ENCODE measurements around the gene TMEM212. TPM values are rescaled to one million over a fixed set of nuclear protein-coding genes. Genes with fewer than 3 reads are reported as not detected.

Gene TMEM212
- total and polyA plus RNA-seq, 2 of the 13 experiments (the other 11 are each of a cell fraction or from before 2014, with no cell fraction given): not detected

GRCh38 chr3:171895291-171895690 is 52.1 kb downstream of the TMEM212 start:
- no peak overlapping the region for H3K4me3 ChIP-seq (replicated peaks in 1 of 3; ENCODE audit: insufficient read depth in 1 of 3, low read depth in 2 of 3, low read length in 3 of 3)
- BruUV-seq (replicated peaks): no TSS peak
- H3K27ac ChIP-seq (ENCODE audit: extremely low read length, insufficient read depth, low read length): no peak overlapping the region
- H3K9me3 ChIP-seq (ENCODE audit: low read length): no peaks in the 10 kb centered on the region
- no peak overlapping the region for H3K4me2 ChIP-seq (ENCODE audit: low read depth, low read length)
- no peak overlapping the region for H3K9ac ChIP-seq (ENCODE audit: insufficient read depth, low read depth, low read length)
- FAIRE-seq (no peak), ATAC-seq (no peak), DNase-seq (ENCODE audit: low spot score) (no peak)
- ChIA-PET CTCF (ENCODE audit: low intra/inter-chr PET ratio, low total read pairs) (no interaction called here), POLR2A (no interaction called here)
- intact Hi-C loops (cut with micrococcal nuclease; ENCODE audit: unreplicated experiment) (no loop called here), in situ Hi-C loops (cut with HindIII; ENCODE audit: extremely low pct_ligation_motif_present, low pct_unique_long_range_greater_than_20kb) (no loop called here)
- H3K27me3 ChIP-seq (ENCODE audit: control insufficient read depth in 1 of 2, insufficient read depth in 2 of 2, low read length in 2 of 2): no peaks in the 10 kb centered on the region
- TF ChIP-seq BCL3 (CRISPR knock-in tag; IDR thresholded peaks at IDR 0.05) (no peak), ADNP (CRISPR knock-in tag; IDR thresholded peaks at IDR 0.05) (no peak), ZNF724P (CRISPR knock-in tag; IDR thresholded peaks at IDR 0.05; ENCODE audit: borderline replicate concordance) (no peak), ZNF556 (CRISPR knock-in tag; IDR thresholded peaks at IDR 0.05; ENCODE audit: borderline replicate concordance) (no peak), ZNF430 (CRISPR knock-in tag; IDR thresholded peaks at IDR 0.05) (no peak), RFX3 (CRISPR knock-in tag; IDR thresholded peaks at IDR 0.05) (no peak), MIER3 (CRISPR knock-in tag; IDR thresholded peaks at IDR 0.05; ENCODE audit: borderline replicate concordance) (no peak), FIP1L1 (IDR thresholded peaks at IDR 0.05; ENCODE audit: borderline replicate concordance, insufficient read depth, low read depth, low read length) (no peak), ZKSCAN5 (CRISPR knock-in tag; IDR thresholded peaks at IDR 0.05) (no peak), GTF3A (CRISPR knock-in tag; conservative IDR thresholded peaks at IDR 0.05) (no peak), CAMTA2 (CRISPR knock-in tag; IDR thresholded peaks at IDR 0.05; ENCODE audit: borderline replicate concordance) (no peak)
- H3K4me1 ChIP-seq (ENCODE audit: insufficient read depth, low read length): peaks cover 29% of the 10 kb centered on the region
- no peak overlapping the region for H2AFZ ChIP-seq (ENCODE audit: low read length)
- H3K79me2 ChIP-seq (ENCODE audit: insufficient read depth, low read length): no peaks in the 10 kb centered on the region
- no peaks in the 10 kb centered on the region for H3K36me3 ChIP-seq (replicated peaks in 1 of 2; ENCODE audit: control insufficient read depth in 1 of 2, insufficient read depth in 2 of 2, low read length in 2 of 2)
- no peaks in the 10 kb centered on the region for H4K20me1 ChIP-seq (ENCODE audit: insufficient read depth, low read length)

Measured in HepG2 (cell line).